GM21737 (cell line): ENCODE results near the gene MRPS16.

Experiments
- ATAC-seq: cut with Tn5 transposase; IDR thresholded peaks from one replicate; pipeline ENCODE4 v1.9.1; 2021; ENCODE audit warnings: mild to moderate bottlenecking, moderate library complexity; ENCODE audit not compliant: unreplicated experiment

Gene MRPS16

DNA sequence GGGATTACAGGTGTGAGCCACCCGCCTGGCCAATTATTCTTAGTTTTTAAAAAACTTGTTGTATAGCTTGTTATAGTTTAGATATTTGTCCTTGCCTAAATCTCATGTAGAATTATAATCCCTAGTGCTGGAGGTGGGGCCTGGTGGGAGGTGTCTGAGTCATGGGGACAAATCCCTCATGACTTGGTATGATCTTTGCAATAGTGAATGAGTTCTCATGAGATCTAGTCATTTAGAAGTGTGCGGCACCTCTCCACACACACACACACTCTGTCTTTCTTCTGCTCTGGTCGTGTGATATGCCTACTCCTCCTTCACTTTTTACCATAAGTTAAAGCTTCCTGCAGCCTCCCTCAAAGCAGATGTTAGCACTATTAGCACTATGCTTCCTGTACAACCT is 47.4 kb downstream of the MRPS16 start:
- ATAC-seq = no peak
